ENCODE measurements around the gene UGT1A10.

DNA sequence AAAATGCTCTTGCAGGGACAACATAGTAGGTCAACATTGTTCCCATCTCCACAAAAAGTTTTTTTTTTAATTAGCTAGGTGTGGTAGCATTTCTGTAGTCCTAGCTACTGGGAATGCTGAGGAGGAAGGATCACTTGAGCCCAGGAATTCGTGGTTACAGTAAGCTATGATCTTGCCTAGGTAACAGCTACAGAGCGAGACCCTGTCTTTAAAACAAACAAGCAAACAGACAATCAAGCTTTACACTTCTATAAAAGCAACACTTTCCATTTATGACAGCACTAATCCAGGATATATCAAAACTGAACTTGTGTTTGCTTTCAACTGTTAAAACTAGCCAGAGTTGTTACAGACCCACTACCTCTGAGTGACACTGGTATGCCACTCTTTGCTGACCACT lies 104.6 kb downstream of the UGT1A10 start:
- no peak for TF ChIP-seq EZH2phosphoT487 (IDR thresholded peaks at IDR 0.05; ENCODE audit: borderline replicate concordance, low read length)
- TF ChIP-seq, protein P1, sequence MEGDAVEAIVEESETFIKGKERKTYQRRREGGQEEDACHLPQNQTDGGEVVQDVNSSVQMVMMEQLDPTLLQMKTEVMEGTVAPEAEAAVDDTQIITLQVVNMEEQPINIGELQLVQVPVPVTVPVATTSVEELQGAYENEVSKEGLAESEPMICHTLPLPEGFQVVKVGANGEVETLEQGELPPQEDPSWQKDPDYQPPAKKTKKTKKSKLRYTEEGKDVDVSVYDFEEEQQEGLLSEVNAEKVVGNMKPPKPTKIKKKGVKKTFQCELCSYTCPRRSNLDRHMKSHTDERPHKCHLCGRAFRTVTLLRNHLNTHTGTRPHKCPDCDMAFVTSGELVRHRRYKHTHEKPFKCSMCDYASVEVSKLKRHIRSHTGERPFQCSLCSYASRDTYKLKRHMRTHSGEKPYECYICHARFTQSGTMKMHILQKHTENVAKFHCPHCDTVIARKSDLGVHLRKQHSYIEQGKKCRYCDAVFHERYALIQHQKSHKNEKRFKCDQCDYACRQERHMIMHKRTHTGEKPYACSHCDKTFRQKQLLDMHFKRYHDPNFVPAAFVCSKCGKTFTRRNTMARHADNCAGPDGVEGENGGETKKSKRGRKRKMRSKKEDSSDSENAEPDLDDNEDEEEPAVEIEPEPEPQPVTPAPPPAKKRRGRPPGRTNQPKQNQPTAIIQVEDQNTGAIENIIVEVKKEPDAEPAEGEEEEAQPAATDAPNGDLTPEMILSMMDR (IDR thresholded peaks at IDR 0.05; ENCODE audit: low read depth, low read length, poor library complexity, severe bottlenecking): no peak

Measured in DOHH2 (cell line).